Bronchial epithelial cell (primary cell): ENCODE data around the gene TMEM168. TPM values are rescaled to one million over a fixed set of nuclear protein-coding genes. Genes with fewer than 3 reads are reported as not detected.
"Not testable (repeated sequence)": the region's sequence is repeated elsewhere in the genome, so short reads cannot be mapped to it uniquely, and the experiment has no call there.

ENCODE experiments used
- DNase-seq: peaks from one replicate; pipeline ENCODE4 v3.0.0-alpha.2; 2010; ENCODE audit warnings: low read depth
- FAIRE-seq: peaks from 2 replicates; lab custom pipeline; 2011; peaks lifted over from hg19 to GRCh38; lab: Jason Lieb, UNC
- H3K27me3 ChIP-seq: 2 replicates; pipeline ENCODE4 v1.5.1; 2011; ENCODE audit warnings: low read length; ENCODE audit not compliant: control insufficient read depth, insufficient read depth
- H3K36me3 ChIP-seq: 2 replicates; pipeline ENCODE4 v1.5.1; 2011; ENCODE audit warnings: low read length; ENCODE audit not compliant: control insufficient read depth, insufficient read depth
- H3K4me3 ChIP-seq: 2 replicates; pipeline ENCODE4 v1.5.1; 2011; ENCODE audit warnings: mild to moderate bottlenecking, low read depth, low read length, control low read depth
- total RNA-seq: library from RNA; depleted of rRNA; stranded (reverse); fragments of >200 nt; gene quantifications from 2 replicates; pipeline ENCODE4 v1.2.1, GENCODE V29; 2014
- TF ChIP-seq, protein P1 (sequence below): IDR thresholded peaks from 2 replicates; pipeline ENCODE4 v1.5.1; 2011; ENCODE audit warnings: mild to moderate bottlenecking, moderate library complexity, low read length, control low read depth, inconsistent platforms; ENCODE audit not compliant: insufficient read depth, severe bottlenecking

Gene TMEM168, protein sequence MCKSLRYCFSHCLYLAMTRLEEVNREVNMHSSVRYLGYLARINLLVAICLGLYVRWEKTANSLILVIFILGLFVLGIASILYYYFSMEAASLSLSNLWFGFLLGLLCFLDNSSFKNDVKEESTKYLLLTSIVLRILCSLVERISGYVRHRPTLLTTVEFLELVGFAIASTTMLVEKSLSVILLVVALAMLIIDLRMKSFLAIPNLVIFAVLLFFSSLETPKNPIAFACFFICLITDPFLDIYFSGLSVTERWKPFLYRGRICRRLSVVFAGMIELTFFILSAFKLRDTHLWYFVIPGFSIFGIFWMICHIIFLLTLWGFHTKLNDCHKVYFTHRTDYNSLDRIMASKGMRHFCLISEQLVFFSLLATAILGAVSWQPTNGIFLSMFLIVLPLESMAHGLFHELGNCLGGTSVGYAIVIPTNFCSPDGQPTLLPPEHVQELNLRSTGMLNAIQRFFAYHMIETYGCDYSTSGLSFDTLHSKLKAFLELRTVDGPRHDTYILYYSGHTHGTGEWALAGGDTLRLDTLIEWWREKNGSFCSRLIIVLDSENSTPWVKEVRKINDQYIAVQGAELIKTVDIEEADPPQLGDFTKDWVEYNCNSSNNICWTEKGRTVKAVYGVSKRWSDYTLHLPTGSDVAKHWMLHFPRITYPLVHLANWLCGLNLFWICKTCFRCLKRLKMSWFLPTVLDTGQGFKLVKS
- 40.3 and 63.9 TPM in 2 replicates for total RNA-seq

DNA sequence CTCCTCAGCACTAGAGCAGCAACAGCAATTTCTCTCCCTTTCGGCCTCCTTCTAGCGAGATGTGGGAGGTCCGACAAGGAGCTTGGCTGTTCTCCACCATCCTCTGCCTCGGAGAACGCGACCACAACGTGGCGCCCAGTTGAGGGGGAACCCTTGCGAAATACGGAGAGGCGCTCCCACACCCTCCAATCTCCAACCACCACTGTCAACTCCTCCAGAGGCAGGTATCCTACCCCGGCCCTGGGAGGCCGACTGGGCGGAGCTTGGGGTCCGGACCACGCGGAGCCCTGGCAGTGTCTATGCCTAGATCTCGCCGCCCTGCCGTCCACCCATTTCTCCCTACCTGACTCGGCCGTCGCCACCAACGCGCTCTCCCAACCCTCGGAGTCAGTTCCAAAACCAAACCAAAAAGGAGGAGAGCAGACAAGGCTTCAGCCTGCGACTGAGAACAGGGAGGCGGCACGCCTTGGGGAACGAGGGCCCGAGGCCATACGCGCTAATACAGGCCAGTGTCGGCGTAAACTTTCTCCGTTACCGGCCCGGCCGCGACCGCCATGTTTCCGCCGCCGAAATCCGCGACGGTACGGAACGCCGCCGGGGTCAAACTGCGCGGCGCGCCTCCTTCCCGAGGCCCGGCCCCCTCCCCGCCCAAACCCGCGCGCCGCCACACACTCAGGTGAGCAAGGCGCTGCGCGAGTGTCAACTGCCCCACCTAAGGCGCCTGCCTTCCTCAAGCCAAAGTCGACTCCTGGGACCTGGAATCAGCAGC is at the start of gene TMEM168:
TSS of gene TMEM168 (minus strand) at position 577 of the 769 bp plus-strand sequence. CDS start 5,568 bp downstream, outside the sequence.
- DNase-seq (peak; percentile 70), FAIRE-seq (no peak)
- no peaks in the 10 kb centered on the region for H3K36me3 ChIP-seq
- peak within 1 kb of the TSS; percentile 50 for H3K4me3 ChIP-seq
- TF ChIP-seq, protein P1, sequence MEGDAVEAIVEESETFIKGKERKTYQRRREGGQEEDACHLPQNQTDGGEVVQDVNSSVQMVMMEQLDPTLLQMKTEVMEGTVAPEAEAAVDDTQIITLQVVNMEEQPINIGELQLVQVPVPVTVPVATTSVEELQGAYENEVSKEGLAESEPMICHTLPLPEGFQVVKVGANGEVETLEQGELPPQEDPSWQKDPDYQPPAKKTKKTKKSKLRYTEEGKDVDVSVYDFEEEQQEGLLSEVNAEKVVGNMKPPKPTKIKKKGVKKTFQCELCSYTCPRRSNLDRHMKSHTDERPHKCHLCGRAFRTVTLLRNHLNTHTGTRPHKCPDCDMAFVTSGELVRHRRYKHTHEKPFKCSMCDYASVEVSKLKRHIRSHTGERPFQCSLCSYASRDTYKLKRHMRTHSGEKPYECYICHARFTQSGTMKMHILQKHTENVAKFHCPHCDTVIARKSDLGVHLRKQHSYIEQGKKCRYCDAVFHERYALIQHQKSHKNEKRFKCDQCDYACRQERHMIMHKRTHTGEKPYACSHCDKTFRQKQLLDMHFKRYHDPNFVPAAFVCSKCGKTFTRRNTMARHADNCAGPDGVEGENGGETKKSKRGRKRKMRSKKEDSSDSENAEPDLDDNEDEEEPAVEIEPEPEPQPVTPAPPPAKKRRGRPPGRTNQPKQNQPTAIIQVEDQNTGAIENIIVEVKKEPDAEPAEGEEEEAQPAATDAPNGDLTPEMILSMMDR, result no peak
- no peaks in the 10 kb centered on the region for H3K27me3 ChIP-seq

DNA sequence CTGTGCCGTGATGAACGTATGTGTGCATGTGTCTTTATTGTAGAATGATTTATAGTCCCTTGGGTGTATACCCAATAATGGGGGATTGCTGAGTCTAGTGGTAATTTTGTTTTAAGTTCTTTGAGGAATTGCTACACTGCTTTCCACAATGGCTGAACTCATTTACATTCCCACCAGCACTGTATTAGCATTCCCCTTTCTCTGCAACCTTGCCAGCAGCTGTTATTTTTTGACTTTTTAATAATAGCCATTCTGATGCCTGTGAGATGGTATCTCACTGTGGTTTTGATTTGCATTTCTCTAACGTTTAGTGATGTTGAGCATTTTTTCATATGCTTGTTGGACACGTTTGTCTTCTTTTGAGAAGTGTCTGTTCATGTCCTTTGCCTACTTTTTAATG is 45.7 kb upstream of the TMEM168 start:
- not testable (repeated sequence) for DNase-seq, H3K36me3 ChIP-seq, FAIRE-seq, H3K27me3 ChIP-seq, H3K4me3 ChIP-seq

DNA sequence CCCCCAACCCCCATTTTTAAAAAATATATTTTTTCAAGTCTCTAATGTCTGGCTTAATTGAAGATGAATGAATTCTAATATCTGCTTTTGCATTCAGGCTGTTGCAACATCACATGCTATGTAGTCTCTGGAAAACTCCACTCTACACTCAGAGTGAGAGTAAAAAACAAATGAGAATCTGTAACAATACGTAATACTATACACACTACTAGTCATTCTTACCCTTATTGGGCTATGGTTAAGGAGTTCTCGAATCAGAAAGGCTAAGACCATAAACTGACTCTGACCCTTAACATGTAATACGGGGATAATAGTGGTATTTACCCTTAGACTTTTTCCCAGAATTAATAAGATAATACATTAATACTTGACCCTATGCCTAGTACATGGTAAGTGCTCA is 42.9 kb upstream of the TMEM168 start:
- Histone ChIP-seq H3K4me3 (no peak overlapping the region), H3K27me3 (no peaks in the 10 kb centered on the region), H3K36me3 (no peaks in the 10 kb centered on the region)
- FAIRE-seq (no peak), DNase-seq (no peak)
- TF ChIP-seq, protein P1, result no peak

DNA sequence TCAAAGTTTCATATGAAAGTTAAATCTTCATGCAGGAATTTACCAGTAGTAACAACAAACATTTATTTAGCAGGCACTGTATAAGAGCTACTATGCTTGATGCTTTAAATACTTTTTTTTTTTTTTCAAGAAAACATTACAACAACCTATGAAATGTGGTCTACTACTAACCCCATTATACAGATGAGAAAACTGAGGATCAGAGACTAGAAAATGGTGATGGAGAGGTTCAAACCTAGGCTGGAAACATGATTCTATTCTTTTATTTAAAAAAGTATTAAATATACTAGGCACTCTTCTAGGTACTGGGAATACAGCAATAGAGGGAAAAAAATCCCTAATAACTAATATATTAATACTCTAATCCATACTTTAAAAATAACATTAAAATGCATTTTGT is 40.6 kb upstream of the TMEM168 start:
- DNase-seq (no peak), FAIRE-seq (no peak)
- Histone ChIP-seq H3K4me3 (no peak overlapping the region), H3K27me3 (no peaks in the 10 kb centered on the region), H3K36me3 (no peaks in the 10 kb centered on the region)
- TF ChIP-seq, protein P1, result no peak

DNA sequence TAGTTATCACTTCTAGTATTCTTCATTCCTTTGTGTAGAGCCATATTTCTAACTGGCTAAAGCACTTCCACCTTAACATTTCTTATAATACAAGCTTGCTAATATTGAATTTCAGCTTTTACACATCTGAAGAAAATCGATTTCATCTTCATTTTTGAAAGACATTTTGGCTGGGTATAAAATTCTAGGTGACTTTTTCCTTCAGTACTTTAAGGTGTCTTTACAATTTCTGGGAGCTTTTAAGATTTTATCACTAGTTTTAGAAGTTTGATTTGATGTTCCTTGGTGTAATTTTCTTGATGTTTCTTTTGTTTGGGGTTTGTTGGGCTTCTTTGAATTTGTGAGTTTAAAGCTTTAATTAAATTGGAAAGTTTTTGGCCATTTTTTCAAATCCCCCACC is 38.5 kb upstream of the TMEM168 start:
- Histone ChIP-seq H3K4me3 (no peak overlapping the region), H3K27me3 (no peaks in the 10 kb centered on the region), H3K36me3 (no peaks in the 10 kb centered on the region)
- TF ChIP-seq, protein P1, result no peak
- no peak for DNase-seq
- no peak for FAIRE-seq

DNA sequence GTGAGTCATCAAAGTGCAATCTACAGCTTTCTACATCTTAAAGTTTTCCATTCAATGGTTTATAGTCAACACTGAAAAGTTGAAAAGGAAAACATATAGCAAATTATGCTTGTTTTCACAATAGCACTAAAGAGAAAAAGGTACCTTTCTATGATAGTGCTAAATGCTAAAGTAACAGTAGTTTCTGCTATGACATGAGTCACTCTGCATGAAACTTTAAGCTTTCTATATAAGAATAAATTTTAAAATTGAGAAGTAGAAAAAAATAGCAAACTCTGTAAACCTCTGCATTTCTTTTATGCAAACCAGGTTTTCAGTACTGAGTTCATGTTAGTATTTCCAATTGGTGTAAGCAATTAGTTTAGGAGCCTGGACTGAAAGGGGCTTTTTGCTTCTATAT is 31.2 kb upstream of the TMEM168 start:
- DNase-seq (no peak), FAIRE-seq (no peak)
- TF ChIP-seq, protein P1, result no peak
- Histone ChIP-seq H3K4me3 (no peak overlapping the region), H3K36me3 (no peaks in the 10 kb centered on the region), H3K27me3 (no peaks in the 10 kb centered on the region)
